HL-60/S4 (cell line): ENCODE data around the gene PIAS4.

Experiments used
- in situ Hi-C: fragments of 300-500 bp; cut with MboI; formaldehyde crosslinking; loops from 2 replicates; pipeline ENCODE4 v1.14.3; 2022; ENCODE audit warnings: low sequenced_read_pairs

Gene PIAS4

DNA sequence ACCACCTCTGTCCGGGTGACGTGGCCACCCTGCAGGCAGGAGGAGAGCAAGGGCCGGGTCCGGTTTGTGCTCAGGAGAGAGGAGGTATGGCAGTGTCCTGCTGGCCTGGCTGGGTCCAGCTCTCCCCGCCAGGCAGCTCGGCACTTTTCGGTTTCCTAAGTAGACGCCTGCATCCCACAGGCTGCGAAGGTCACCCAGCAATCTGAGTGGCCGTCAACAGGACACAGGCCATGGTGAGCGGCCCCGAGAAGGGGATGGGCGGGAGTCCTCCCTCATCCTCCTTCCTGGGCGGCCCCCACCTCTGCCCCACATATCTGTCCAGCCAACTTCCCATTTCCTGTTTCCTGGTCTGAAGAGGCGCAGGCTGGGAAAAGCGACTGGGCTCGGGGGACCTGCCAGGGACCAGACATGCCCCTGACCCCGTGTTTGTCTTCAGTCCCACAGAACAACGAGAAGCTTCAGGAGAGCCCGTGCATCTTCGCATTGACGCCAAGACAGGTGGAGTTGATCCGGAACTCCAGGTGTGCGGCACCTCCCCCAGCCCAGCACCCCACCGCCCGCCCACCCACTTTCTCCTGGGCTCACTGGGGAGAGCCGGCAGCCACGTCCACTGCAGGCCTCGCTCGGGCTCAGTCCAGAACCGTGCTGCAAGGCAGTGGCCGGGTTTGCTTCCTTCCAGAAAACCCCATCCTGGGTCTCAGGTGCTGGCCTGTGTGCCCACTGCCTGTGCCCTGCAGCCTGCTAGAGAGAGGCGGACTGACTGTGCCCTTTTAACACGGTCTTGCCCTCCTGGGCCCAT lies 16.3 kb downstream of the PIAS4 start:
- in situ Hi-C loops, result no loop called here

DNA sequence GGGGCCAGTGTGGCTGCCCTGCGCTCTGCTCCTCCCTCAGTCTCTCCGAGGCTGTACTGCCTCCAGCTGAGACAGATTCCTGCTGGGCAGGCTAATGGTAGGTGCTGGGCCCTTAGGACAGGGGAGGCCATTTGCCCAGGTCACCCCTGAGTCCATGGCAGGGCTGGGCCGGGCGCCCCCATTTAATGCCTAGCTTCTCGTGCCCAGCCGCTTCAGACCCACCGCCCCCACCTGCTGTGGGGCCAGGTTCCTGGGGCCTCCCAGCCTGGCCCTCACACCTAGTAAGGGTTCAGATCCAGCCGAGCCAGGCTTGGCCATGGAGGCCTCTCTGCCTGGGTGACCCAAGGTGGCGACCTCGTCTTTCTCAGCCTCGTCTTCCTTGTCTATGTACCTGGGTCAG lies 17.8 kb downstream of the PIAS4 start:
- in situ Hi-C loops, result no loop called here

DNA sequence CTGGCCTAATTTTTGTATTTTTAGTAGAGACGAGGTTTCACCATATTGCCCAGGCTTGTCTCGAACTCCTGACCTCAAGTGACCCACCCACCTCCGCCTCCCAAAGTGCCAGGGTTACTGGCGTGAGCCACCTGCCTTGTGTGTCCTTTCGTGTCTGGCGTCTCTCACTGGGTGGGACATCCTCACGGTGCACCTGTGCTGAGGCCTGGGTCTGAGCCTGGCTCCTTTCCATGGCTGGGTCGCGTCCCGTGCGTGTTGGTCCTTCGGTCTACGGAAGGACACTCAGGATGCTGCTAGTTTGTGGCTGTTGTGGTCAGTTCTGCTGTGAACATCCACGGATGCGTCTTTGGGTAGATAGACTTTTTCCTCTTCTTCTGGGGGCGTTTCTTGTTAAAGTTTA lies 19.6 kb downstream of the PIAS4 start:
- in situ Hi-C loops, result no loop called here

DNA sequence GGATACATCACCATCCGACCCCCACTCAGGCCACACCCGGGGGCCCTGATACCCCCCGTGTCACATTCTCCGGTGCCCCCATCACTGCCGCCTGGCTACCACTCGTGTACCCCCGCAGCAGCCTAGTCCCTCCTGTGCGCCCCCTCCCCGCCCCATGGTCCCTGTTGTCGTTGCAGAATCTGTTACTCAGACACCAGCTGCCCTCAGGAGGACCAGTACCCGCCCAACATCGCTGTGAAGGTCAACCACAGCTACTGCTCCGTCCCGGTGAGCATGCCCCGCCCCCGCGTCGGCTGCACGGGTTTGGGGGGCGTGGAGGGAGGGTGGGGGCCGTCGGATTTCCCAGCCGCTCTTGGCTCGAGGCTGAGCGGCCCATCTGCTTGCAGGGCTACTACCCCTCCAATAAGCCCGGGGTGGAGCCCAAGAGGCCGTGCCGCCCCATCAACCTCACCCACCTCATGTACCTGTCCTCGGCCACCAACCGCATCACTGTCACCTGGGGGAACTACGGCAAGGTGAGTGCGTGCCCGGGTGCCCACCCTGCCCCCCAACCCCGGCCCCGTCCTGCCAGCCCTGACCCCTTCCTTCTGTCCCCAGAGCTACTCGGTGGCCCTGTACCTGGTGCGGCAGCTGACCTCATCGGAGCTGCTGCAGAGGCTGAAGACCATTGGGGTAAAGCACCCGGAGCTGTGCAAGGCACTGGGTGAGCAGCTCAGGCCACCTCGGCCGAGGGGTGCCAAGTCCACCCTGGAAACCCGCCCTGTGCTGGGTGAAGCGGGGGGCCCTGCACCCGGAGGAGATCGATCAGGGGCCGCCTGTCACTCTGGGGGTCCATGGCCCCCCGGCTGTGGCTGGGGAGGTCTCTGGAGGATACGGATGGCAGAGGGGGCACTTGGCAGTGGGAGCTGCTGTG lies 21.1 kb downstream of the PIAS4 start:
- in situ Hi-C loops, result no loop called here

DNA sequence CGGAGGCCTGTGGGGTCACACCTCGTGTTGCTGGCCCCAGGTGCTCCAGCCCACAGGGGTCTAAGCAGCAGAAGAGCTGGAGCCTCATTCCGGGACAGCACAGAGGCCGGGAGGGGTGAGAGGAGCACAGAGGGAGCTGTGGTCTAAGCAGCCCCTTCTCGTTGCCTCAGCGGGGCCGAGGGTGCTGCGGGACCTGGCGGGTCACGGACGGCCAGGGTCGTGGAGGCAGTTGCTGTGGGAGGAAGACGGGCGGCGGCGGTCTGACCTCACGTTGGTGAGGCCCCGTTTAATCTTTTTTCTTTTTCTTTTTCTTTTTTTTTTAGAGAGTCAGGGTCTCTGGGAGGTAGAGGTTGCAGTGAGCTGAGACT lies 21.7 kb downstream of the PIAS4 start:
- in situ Hi-C loops, result no loop called here

DNA sequence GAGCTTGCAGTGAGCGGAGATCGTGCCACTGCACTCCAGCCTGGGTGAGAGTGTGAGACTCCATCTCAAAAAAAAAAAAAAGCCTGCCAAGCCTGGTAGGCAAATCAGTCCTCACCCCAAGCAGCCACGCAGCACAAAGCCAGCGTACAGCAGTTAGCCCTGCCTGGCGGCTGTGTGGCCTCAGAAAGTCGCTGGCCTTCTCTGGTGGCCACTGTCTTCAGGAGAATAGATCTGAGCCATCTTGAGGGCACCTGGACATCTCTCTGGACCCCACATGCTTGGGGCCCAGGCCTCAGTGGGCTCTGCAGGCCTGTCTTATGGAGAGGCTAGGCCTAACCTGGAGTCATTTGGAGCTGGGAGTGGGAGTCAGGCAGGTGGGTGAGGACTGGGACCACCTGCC lies 23.0 kb downstream of the PIAS4 start:
- in situ Hi-C loops, result no loop called here

DNA sequence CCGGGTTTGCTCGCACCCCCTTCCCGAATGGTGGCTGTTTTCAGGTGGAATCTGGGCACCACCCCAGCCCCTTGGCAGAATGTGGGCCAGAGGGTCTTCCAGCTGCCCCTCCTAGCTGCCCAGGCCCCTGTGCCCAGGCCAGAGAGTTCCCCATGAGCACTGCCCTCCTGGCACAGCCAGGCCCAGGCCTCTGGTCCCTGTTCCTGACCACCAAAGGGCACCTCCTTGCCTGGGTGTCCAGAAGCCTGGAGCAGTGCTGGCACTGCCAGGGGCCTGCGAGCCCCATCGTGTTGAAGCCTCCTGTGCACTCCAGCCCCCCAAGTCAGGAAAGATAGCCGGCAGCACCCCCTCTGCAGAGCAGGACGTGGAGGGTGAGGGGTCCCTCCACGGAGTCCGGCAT lies 23.4 kb downstream of the PIAS4 start:
- in situ Hi-C loops, result no loop called here

DNA sequence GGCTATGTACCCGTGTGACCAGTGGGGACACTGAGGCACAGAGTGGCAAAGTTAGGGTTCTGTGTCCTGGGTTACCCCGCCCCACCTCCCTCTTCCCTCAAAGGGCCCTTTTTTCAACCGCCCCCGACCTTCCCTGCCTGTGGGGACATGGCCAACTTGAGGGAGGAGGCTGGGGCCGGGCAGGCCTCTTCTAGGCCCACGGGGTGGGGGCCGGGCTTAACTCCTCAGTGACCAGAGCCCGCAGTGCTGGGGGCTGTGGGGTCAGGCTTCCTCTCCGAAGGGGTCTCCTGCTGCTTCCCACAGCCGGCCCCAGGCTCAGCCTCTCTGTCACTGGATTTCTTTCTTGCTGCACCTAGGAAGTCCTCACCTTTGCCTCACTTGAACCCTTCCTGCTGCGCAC lies 23.9 kb downstream of the PIAS4 start:
- in situ Hi-C loops, result no loop called here

DNA sequence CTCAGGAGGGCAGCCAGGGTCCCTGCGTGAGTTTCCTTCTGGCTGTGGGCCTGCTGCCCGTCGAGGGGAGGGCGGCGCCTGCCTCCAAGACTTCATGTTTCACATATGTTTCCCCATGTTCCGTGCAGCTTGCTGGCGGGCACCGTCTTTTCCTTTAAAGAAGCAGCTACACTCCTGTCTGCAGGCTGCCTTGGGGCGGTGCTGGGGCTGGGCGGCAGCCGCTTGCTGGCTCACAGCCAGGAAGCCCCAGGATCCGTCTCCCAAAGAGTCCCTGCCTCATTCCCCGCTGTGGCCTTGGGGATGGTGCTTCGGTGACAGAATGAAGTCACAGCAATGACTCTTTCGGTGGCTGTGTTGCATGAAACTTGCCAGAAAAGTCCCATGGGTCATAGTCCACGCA lies 24.9 kb downstream of the PIAS4 start:
- in situ Hi-C loops, result no loop called here

DNA sequence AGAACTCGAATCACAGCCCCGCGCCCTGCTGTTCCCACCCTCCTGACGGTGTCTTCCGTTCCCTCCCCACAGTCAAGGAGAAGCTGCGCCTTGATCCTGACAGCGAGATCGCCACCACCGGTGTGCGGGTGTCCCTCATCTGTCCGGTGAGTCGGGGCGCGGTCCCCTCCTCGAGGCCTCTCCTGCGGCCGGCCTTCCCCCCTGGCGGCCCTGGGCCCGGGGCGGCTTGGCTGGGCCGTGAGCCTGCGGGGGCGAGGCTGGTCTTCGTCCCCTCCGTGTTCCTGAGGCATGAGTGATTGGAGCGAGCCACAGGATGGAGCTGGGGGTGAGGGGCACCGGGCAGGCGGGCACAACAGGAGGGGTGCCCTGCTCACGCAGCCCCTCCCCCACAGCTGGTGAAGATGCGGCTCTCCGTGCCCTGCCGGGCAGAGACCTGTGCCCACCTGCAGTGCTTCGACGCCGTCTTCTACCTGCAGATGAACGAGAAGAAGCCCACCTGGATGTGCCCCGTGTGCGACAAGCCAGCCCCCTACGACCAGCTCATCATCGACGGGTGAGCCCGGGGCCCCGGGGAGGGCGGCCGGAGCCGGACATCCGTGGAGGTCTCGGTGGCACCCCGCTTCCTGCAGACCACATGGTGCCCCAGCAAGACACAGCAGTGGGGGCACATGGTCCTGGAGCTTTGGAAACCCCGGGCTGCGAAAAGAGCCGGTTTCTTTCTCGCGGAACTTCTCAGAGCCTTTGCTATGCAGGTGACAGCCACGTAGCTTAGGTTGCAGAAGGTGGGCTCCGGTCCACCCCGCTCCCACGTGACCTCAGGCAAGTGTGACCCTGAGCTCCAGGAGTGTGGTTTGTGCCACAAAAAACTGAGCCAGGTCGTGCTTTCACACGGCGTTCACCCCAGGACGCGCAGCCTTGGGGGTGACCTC lies 25.8 kb downstream of the PIAS4 start:
- in situ Hi-C loops, result no loop called here

DNA sequence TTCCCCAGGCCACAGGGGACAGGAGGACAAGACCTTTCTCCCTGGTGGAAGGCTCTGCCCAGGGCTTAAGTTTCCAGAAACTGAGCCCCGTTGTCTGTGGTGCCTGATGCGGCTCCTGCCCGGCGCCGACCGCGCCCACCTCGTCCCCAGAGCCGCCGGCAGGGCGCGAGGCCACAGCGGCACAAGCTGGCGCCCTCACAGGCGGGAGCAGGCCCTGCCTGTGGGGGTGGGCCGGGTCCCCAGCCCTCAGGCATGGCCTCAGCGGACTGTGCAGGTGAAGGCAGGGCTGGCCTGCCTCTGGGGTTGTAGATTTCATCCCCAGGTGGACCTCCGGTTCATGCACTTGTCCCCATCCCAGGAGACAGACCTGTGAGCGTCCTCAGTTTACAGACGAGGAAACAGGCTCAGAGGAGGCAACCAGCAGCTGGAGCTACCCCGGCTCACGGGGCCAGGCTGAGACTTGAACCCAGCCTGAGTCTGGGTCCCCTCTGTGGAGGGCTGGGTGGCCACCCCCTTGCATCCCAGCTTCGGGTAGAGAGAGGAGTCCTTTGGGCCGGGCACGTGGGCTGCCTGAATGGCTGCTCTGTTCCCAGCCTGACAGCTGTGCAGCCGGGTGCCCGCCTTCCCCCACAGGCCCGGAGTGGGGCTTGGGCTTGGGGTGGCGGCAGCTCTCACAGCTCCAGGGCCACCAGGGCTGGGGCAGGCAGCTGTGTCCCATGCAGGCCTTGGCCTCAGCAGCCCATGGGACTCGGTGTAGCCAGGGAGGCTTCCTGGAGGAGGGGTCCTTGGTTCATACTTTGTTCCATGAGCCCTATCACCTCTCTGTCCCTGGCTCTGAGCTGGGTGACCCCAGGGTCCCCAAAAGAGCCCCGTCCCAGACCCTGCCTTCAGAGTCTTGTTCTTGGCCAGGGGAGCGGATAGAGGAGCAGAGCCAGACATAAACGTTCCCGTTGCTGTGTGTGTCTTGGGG lies 26.8 kb downstream of the PIAS4 start:
- in situ Hi-C loops, result no loop called here

DNA sequence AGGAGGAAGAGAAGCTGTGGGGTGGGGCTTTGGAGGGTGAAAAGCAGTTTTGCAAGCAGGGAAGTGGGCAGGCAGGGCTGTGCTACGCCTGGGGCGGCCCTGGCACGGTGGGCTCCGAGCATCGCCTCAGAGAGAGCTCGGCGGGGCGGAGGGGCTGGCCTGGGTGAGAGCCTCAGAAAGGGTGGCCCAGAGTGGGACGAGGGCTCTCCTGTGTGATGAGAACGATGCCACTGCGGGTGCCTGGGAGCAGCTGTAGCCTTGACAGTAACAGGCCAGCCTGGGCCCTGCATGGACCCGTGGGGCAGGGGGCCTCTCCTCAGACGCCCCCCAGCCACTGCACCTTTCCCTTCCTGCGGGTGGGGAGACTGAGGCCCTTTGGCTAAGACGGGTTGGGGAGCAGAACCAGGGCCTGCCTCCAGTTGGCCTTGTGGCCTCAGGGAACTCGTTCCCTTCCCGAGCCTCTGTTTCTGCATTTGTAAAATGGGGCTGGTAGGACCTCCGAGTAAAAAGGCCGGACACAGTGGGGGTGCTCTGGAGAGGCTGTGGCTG lies 27.6 kb downstream of the PIAS4 start:
- in situ Hi-C loops, result no loop called here

DNA sequence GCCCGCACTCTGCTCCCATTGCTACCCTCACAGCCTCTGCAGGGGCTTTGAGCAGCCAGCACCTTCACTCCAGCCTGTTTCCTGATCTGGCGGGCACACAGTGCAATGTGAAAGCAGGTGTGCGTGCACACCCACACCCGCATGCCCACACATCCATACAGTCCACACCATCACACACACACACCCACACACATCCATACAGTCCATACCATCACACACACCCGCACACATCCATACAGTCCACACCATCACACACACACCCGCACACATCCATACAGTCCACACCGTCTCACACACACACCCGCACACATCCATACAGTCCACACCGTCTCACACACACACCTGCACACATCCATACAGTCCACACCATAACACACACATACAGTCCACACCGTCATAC lies 28.0 kb downstream of the PIAS4 start:
- in situ Hi-C loops, result no loop called here

DNA sequence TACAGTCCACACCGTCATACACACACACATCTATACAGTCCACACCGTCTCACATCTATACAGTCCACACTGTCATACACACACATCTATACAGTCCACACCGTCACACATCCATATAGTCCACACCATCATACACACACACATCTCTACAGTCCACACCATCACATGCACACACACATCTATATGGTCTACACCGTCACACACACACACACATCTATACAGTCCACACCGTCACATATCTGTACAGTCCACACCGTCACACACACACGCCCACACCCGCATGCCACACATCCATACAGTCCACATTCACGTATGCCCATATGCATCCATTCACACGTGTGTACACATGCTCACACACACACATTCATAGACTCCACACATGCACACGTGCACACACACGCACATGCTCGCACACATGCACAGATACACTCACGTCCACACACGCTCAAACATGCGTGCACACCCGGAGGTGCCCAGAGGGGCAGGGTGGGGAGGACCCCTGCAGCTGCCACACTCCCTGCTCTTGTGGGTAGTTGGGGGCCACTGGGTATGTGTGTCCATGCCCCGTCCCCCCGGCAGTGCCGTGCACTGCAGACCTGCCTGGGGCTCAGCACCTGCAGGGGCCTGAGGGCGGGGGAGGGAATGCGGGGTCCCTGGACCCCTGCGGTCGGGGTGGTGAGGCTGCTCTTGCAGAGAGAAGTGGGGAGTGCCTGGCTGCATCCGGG lies 29.2 kb downstream of the PIAS4 start:
- in situ Hi-C loops, result no loop called here

DNA sequence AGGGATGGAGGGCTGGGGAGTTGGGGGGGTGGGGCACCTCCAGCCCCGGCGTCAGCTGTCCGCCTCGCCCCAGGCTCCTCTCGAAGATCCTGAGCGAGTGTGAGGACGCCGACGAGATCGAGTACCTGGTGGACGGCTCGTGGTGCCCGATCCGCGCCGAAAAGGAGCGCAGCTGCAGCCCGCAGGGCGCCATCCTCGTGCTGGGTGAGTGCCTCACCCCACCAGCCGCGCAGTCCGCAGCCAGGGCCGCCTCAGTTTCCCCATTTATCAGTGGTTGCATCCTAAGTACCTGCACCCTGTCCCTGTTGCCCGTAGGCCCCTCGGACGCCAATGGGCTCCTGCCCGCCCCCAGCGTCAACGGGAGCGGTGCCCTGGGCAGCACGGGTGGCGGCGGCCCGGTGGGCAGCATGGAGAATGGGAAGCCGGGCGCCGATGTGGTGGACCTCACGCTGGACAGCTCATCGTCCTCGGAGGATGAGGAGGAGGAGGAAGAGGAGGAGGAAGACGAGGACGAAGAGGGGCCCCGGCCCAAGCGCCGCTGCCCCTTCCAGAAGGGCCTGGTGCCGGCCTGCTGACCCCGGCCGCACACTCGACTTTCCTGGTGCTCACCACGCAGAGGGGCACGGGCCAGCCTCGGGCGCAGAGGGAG lies 29.9 kb downstream of the PIAS4 start:
- in situ Hi-C loops, result no loop called here

DNA sequence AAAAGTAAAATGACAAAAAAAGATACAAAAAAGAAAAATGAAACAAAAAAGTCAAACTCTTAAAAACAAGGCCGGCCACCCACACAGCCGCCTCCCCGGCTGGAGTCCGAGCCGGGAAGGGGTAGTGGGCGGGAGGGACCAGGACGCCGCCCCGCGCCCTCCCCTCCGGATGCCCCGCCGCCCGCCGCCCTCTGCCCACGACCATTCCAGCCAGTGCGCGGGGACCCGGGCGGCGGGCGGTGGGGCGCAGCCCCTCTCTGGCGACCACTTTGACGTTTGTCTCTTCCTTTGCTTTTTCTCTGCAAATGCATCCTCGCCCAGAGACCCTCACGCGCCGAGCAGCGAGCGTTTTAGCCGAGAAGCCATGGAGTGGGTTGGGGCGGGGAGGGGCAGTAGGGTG lies 30.5 kb downstream of the PIAS4 start:
- in situ Hi-C loops, result no loop called here

DNA sequence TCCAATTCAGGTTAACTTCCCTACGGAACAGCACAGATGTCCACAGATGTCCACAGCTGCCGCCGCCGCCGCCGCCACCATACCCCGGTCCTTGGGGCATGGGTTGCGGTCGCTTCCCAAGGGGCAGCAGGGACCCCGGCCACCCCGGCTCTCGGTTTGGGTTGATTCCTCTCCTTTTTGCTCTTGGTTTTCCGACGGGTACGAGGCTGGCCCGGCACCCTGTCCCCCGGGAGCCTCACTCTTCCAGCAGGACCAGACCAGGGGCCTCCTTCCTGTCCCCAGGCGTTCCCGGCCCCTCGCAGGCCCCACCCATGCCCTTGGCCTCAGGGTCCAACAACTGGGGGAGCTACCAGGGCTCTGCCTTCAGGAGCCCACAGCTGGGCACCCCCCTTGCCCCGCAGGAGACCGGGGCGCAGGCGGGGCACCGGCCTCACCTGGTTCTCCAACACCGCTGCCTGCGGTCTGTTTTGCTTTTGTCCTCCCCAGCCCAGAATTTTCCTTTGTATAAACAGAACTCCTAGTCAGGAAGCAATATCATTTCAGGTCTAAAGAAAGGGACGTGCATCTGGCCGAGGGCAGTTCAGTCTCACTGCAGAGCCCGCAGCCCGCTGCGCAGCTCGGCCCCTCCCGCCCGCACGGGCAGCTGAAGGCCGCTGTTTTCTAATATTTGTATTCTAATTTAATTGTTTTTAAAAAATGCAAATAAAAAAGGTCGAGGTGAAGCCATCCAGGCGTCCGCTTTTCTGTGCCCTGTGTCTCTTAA lies 31.3 kb downstream of the PIAS4 start:
- in situ Hi-C loops, result no loop called here
